Fibroblast of peridontal ligament (primary cell): ENCODE data around the gene IFITM10.
"Not testable (repeated sequence)": the region's sequence is repeated elsewhere in the genome, so short reads cannot be mapped to it uniquely, and the experiment has no call there.

Source experiments
- DNase-seq: peaks from one replicate; pipeline ENCODE4 v3.0.0-alpha.2; 2010; ENCODE audit errors: extremely low read depth

IFITM10 gene

GRCh38 chr11:1691878-1692707, 58.3 kb downstream of the IFITM10 start:
- no peak for DNase-seq

- no peak for DNase-seq
These were observed 59.1 kb downstream of the IFITM10 start for GRCh38 chr11:1691026-1691877.

- no peak for DNase-seq
These were observed 60.0 kb downstream of the IFITM10 start for GRCh38 chr11:1690167-1691025.

- not testable (repeated sequence) for DNase-seq
These were observed 60.9 kb downstream of the IFITM10 start for GRCh38 chr11:1689250-1690166.

GRCh38 chr11:1688336-1688947, 62.0 kb downstream of the IFITM10 start:
- not testable (repeated sequence) for DNase-seq

- not testable (repeated sequence) for DNase-seq
These were observed 64.2 kb downstream of the IFITM10 start for GRCh38 chr11:1686220-1686619.

- not testable (repeated sequence) for DNase-seq
These were observed 65.2 kb downstream of the IFITM10 start for GRCh38 chr11:1684886-1685874.

- DNase-seq, result not testable (repeated sequence)
These were observed 66.4 kb downstream of the IFITM10 start for GRCh38 chr11:1683904-1684572.

GRCh38 chr11:1683216-1683615, 67.2 kb downstream of the IFITM10 start:
- DNase-seq, result not testable (repeated sequence)
